HG03103 (cell line): ENCODE results near the gene PTPRO.

Source experiments
- ATAC-seq: cut with Tn5 transposase; IDR thresholded peaks from one replicate; pipeline ENCODE4 v1.9.1; 2021; ENCODE audit warnings: low read depth; ENCODE audit not compliant: unreplicated experiment

The PTPRO gene

DNA sequence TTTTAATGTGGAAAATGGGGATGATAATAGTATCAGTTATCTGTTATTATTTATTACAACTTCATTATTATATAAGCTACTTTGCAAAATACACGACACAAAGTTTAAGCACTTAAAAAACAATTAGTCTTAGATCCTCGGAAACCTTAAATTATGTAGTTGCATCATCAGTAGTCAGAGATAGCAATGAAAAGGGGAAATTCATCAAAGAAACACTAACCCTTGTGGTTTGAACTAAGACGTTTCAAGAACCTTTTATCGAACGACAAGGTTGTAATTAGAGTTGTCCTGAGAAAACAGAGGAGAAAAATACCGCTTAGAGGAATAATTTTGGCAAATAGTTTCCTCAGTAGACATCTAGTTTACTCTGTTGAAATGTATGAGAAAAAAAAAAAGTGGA is 198.5 kb downstream of the PTPRO start:
- no peak for ATAC-seq

DNA sequence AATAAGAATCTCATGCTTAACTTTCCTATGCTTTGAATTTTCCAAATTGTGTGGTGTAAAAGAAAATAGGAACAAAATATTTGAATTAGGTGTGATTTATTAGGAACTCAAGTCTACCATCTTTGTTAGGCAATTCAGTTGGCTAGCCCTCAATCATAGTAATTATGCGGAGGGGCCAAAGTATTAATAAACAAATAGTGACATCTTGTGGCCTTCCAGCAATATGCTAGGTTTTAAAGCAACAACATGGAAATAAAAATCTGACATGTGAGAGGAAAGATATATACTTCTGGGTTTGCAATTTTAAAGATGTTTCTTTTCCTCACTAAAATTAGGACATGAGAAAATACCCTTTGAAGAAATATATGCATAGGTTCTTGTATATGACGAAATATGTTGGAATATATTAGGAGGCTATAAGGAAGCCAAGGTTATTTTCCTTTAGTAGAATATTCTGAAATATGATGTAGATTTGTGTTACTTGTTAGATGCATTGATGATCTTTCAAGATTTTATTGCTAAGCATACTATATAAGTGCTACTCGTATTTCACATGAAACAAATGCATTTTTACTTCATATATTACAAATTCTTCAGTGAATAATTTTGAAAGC is 200.4 kb downstream of the PTPRO start:
- no peak for ATAC-seq

DNA sequence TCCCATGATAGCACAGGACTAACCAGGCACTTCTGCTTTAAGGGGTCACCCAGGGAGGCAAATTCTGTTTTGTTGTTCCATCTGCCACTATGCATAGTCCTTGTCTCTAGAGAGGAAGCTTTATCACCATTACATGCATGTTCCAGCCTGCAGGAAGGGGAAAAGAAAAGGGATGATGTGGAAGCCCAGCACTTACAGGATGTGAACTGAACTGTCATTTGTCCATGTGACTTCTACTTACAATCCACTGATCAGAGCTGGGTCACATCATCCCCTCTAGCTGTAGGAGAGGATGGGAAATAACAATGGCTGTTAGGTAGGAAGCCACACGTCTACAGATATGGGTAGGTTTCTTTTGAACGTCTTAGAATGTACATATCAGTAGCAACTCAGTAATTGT is 203.1 kb downstream of the PTPRO start:
- ATAC-seq, result no peak

DNA sequence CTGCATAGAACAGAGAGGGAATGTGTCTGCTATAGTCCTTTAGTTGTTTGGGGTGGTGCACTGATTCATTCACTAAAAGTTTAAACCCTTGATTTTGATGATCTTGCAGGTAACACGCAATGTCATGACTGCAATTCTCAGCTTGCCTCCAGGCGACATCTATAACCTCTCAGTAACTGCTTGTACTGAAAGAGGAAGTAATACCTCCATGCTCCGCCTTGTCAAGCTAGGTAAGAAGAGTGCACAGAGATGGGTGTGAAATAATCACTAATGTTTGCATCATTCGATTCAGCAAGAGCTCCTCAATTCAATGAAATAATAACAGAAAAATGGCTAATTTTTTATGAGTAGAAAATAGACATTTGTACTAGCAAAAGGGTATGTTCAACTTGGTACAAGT is 203.7 kb downstream of the PTPRO start:
- peak; percentile 100 for ATAC-seq

DNA sequence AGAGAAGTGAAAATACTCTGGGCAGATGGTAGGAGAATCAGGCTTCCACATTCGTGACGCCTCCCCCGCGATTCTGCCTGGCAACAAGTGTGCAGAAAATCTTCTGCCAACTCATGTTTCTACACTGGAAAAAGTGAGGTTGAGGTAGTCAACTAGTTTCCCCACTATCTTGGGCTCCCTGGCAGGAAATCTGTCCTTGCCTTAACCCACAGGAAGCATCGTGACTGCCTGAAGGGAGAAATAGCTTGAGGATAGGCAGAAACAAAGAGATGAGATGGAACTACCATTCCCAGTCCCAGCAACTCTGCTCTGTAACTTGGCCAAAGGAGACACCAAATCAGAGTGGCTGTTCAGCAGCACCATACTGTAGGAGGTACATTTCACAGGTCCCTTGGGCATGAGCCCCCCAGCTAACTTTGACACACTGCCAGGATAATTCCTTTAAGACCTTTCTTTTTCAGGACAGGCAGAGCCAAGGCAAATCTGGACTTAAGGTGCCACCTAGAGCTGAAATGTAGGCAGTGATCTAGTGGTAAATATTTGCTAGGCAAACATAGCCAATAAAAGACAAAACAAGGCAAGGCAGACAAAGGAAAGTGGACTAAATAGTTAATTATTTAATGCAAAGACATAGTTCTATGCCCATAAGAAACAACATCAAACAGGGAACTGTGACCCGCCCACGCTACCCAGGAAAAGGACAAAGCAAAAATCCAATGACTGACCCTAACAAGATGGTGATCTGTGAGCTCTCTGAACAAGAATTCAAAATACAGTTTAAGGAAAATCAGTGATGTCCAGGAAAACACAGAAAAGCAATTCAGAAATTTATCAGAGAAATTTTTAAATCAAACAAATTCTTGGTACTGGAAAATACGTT is 205.1 kb downstream of the PTPRO start:
- no peak for ATAC-seq

DNA sequence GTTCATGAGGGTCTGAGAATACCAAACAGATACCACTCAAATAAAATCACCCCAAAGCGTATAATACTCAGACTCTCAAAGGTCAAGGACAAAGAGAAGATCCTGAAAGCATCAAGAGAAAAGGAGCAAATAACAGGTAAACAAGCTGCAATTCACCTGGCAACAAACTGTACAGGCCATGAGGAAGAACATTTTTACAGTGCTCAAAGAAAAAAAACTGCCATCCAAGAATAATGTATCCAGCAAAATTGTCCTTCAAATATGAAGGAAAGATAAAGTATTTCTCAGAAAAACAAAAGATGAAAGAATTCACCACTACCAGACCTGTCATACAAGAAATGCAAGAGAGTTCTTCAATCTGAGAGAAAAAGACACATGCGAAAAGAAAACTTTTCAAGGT is 206.4 kb downstream of the PTPRO start:
- ATAC-seq, result no peak

DNA sequence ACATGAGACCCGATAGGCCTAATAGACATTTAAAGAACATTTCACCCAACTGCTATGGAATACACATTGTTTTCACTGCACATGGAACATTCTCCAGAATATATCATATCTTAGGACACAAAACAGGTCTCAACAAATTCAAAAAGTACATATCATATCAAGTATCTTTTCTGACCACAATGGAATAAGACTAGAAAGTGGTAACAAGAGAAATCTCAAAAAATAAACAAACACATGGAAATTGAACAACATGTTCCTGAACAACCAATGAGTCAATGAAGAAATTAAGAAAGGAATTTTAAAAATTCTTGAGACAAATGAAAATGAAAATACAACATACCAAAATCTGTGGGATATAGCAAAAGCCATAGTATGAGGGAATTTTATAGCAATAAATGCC is 208.1 kb downstream of the PTPRO start:
- ATAC-seq, result no peak

DNA sequence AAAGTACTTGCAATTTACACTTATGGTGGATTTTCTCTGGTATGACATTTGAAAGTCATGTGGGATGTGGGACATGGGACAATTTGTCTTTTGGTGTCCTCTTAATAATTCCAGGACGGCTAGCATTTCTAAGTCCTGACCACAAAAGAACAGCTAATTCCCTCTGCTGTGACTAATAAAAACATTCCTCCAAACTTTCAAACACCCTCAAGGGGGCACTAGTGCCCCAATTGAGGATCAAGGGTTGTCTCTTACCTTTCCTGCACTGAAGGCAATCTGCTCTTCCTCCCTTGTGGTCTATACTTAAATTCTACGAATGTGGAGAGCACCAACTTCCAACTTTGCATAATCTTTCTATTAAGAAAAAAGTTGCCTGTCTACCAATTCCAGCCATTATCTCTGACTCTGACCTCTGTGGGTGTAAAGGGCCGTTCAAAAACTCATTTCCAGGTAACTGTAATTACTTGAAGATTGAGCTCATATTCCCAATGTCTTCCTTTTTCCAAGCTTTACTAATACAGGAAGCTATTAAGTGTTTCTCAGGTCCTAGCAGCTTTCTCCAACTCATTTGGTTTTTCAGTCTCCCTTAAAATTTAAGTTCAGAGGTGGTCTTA is 210.2 kb downstream of the PTPRO start:
- ATAC-seq, result peak; percentile 70

DNA sequence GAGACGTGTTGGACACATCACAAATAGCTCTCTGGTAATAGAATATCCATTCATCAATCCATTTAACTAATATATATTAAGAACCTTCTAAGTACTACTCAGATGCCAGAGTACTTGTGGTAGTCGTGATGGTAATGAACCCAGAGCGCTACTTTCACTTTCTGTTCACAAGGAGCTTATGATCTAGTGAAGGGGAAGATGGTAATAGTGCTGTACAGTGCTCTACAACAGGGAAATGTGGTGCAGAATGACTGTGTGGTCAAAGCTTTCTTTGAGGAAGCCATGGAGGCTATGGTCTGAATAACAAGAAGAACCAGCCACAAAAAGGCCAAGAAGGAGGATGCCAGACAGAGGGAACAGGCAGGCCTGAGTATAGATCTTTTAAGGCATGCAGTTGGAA is 212.0 kb downstream of the PTPRO start:
- ATAC-seq, result peak; percentile 82

DNA sequence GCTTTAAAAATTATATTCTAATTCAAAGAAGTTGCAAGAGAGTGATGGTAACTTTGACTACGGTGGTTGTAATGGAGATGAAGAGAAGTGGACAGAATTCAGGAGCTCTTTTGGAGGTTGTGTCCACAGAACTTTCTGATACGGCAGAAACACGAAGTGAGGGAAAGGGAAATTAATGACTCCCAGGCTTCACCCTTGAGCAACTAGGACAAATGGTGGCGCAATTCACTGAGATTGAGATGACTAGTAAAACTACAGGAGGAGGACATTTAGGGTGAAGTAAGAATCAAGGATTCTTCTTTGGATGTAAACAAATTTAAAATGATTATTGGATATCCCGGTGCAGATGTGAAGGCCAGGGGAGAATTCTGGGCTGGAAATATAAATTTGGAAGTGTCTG is 212.6 kb downstream of the PTPRO start:
- ATAC-seq, result no peak

DNA sequence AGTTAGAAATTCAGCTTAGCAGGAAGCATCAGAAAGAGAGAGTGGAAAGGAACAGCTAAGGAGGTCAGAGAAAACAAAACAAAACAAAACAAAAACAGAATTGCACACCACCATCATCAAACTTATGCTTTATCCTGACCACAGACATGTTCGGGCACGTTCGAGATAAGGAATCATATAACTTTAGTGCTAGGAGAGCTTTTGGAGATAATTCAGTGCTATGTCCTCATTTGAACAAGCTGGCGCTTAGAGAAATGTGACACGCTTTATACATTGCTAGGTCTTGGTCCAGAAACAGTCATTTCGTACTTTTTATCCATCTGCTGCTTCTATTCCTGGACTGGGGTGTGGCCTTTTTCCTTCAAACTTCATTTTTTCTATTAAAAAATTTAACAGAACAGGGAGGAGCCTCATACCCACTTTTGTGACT is 213.1 kb downstream of the PTPRO start:
- no peak for ATAC-seq

DNA sequence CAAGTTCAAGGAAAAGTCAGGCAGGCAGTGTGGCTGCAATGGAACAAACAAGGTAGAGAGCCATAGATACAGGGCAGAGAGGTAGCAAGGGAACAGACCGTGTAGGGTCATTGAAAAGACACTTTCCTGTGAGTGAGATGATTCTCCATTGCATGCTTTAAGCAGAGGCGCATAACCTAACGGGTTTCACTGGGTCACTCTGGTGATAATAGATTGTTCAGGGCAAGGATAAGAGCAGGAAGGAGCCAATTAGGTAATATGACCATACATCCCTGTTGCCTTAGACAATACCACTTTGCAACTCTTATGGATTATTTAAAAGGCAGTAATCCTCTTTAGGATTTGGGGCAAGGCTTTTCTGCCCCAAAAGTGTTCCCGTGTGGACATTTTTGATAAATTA is 214.1 kb downstream of the PTPRO start:
- ATAC-seq, result no peak

DNA sequence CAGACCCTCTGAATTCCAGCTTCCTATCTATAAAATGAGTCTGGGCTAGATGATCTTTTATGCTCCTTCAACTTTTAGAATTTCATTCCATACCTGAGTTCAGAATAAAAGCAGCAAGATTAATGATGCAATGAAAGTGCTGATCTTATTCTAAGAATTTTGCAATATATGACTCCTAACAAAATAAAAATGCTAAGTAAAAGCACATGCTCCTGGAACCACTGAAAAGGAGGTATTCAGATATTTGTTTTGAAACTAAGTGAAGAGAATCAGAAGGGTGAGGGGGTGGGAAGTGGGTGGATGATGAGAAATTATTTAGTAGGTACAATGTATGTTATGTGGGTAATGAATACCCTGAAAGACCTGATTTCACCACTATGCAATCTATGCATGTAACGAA is 216.6 kb downstream of the PTPRO start:
- no peak for ATAC-seq

DNA sequence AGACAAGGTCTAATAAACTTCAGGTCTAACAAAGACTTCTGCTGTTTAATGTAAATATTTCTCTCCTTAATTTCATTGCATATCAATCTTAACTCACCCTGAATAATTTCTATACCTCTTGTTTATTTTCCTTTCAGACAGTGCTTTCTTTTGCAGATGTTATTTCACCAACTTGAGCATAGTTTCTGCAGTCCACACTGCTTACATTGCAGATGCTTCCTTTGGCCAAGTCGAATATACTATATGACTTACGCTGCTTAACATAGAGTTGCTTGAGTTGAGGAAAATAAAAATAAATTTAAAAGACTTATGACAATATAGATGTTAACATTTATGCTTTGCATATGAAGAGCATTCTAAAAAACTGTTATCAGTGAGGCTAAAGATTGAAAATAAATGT is 217.7 kb downstream of the PTPRO start:
- ATAC-seq, result no peak

DNA sequence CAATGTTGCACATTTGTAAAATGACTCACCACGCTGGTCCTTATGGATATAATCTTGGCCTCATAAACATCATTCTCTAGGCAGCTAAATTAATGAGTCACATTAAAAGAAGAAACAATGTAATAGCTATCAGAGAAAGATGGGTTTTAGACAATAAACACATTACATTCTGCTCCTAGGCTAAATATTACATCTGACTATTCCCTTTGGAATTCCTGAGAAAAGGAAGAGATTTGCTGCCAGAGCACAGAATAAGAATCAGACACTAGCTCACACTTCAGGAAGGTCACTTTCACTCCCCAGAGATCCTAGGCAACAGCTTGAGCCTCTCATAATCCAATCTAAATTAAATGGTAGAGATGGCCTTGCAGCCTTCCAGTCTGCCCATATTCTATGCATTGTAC is 218.2 kb downstream of the PTPRO start:
- ATAC-seq, result no peak

DNA sequence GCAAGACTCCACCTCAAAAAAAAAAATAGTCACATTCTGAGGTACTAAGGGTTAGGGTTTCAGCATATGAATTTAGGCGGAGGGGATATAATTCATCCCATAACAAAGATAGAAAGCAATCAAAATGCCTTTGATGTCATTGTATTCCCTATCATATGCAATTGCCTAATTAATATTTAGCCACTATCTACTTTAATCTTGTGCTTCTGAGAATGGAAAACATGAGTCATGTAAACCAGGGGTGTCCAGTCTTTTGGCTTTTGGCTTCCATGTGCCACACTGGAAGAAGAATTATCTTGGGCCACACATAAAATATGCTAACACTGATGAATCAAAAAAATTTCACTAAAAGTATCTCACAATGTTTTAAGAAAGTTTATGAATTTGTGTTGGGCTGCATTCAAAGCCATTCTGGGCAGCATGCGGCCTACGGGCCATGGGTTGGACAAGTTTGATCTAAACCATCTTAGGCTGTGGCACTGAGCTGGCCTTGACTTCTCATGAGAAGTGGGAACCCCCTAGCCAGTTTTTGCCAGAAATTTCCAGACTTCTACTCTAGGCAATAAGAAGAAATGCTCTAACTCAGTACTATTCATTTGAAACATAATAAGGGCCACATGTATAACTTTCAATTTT is 219.8 kb downstream of the PTPRO start:
- no peak for ATAC-seq

DNA sequence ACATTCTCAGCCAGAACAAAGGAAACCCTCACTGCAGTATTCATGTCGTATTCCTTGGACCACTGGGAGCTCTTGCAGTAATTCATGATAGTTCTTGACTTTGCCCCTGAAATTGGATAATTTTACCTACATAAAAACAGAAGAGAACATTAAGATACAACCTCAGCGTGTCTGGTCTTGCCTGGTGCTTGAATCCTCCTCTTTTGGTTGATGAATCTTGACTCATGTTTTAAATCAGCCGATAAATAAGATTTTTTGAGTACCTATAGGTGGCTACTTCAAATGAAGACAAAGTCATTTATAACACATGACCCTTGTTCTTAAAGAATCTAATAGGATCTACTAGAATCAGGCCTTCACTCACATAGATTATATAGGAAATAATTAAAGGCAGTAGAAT is 221.0 kb downstream of the PTPRO start:
- no peak for ATAC-seq

DNA sequence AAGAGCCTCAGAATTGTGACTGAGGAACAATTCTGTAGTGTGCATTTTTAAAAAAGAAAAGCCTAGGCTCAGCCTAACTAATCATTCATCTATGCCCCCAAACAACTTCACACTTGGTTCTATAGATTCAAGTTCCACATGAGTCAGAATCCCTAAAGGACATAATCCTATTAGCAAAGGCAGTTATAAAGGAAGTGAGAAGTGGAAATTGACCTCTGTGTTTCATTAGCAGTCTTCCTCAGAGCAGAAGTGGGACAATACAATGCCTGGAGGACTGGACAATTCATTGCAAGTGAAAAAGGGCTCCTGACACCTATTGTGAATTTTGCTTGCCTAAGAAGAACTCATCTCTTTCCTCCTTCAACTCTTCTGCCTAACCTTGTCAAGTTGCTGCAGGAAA is 222.3 kb downstream of the PTPRO start:
- no peak for ATAC-seq

DNA sequence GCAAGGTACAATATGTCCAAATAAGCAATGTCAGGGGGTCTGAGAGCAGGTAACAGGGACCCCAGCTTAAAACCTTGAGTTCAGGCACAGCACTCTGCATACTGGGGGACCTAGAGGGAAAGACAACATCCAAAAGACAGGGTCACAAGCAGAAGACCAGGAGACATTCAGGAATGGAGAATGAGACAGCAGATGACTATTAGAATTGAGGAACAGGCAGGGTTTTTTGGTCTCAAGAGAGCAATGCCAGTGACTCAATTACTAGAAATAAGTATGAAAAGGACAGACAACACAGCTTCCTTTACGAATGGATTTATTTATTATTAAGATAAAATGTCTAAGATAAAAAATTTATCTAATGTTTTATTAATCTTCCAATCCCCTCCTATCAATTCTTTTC is 223.0 kb downstream of the PTPRO start:
- ATAC-seq, result no peak

DNA sequence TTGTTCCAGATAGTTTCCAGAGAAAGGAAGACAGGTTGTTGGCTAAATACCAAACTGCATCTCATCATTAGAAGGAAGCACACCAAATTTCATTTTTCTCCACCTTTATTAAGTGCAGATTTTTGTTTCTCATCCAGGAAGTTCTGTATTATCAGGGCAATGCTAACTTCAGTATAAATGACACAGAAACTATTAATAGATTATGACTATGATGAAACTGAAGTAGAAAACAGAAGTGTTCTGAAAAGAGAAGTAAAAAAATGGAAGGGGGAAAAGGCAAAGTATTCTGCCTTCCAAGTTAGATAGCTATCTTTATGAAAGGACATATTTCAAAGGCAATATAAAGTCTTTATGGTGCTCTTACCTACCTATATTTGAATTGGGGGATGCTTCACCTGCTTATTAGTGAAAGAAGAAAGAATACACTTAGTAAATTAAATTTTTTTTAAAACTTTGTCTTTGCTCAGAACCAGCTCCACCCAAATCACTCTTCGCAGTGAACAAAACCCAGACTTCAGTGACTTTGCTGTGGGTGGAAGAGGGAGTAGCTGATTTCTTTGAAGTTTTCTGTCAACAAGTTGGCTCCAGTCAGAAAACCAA is 223.9 kb downstream of the PTPRO start:
- ATAC-seq, result peak; percentile 80

DNA sequence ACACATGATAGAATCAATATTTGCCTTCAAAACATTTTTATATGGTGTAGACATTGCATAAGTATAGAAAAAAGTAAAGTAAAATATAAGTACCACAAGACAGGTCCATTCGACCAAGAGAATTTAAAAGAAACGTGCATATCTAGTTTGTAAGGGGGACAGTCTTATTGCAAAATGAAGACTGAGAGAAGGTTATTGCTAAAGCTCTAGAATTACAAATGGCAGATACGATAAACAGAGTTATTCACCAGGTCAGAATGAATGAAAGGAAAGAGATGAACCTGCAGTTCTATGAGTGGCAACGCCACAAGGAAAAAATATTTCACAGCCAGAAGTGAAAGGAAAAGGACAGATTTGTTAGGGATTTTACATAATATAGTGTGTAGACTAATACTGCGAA is 224.8 kb downstream of the PTPRO start:
- no peak for ATAC-seq
